22Rv1 (cell line): ENCODE results near the gene WHRN.

Experiments used
- H3K27ac ChIP-seq: fragments of 450-650 bp; 2 replicates; pipeline ENCODE4 v1.5.1; 2017
- CTCF ChIP-seq: fragments of 450-650 bp; IDR thresholded peaks from 2 replicates; pipeline ENCODE4 v1.5.1; 2017; ENCODE audit warnings: mild to moderate bottlenecking
- ZFX ChIP-seq: fragments of 450-650 bp; IDR thresholded peaks from 2 replicates; pipeline ENCODE4 v1.6.1; 2017; ENCODE audit warnings: antibody characterized with exemption, borderline replicate concordance

Gene WHRN

DNA sequence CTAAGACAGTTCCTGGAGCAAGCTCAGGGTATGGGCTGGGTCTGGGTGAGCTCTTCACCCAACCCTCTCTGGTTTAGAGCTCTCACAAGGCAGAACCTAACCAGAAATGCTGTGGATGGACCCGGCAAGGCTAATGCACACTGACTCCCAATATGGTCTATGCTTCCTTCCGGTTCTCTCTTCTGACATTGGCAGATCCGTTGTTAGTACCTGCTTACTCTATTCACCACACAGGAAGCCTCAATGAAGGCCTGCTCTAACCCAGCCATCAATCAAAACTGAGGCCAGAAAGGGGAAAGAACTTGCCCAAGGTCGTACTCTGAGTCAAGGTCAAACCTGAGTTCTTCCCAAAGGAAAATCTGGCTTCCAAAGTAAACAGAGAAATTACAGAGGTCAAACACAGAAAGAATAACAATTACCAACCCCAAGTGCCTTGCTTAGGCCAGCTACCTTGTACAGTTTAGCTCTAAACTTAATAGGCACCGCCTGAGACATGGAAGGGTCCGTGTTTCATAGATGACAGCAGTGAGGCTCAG lies 71.5 kb downstream of the WHRN start:
- TF ChIP-seq ZFX (no peak), CTCF (no peak)
- H3K27ac ChIP-seq, result no peak overlapping the region

GRCh38 chr9:114433086-114433485 lies 72.2 kb downstream of the WHRN start:
- TF ChIP-seq CTCF (no peak), ZFX (no peak)

GRCh38 chr9:114432323-114433067 lies 72.8 kb downstream of the WHRN start:
- H3K27ac ChIP-seq, result no peak overlapping the region
- no peak for TF ChIP-seq ZFX
- no peak for TF ChIP-seq CTCF

More at GRCh38 chr9:114433086-114433485, 72.2 kb downstream of the WHRN start:
- no peak overlapping the region for H3K27ac ChIP-seq

GRCh38 chr9:114431770-114432169 lies 73.5 kb downstream of the WHRN start:
- H3K27ac ChIP-seq, result no peak overlapping the region
- TF ChIP-seq ZFX (no peak), CTCF (no peak)

- H3K27ac ChIP-seq, result no peak overlapping the region
- TF ChIP-seq ZFX, result no peak
- TF ChIP-seq CTCF, result no peak
Observed at GRCh38 chr9:114431003-114431402, 74.3 kb downstream of the WHRN start.

DNA sequence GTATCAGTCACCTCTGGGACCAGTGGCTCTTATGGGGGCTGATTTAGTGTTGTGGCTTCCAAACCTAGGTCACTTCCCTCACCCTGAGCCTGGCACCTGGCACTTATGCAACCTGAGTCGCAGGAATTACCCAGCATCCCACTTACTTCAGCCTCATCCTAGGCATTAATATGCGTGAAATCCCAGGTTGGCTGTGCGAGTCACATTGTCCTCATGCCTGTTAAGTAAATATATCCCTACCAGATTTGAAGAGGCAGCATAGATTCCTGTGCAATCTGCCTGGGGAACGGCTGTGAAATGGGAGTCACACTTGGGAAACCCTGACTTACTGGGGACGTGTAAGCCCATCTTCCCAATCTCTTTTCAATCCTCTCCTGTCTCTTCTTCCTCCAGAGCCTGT lies 74.8 kb downstream of the WHRN start:
- TF ChIP-seq CTCF, result no peak
- no peak for TF ChIP-seq ZFX
- H3K27ac ChIP-seq, result no peak overlapping the region

GRCh38 chr9:114429488-114429887 lies 75.8 kb downstream of the WHRN start:
- TF ChIP-seq ZFX (no peak), CTCF (no peak)
- no peak overlapping the region for H3K27ac ChIP-seq
